Kidney glomerular epithelial cell (primary cell): Measurements from ENCODE around the gene GRID2.

ENCODE experiments used
- DNase-seq: peaks from one replicate; lab custom pipeline; 2025; lab: John Stamatoyannopoulos, UW

The GRID2 gene

DNA sequence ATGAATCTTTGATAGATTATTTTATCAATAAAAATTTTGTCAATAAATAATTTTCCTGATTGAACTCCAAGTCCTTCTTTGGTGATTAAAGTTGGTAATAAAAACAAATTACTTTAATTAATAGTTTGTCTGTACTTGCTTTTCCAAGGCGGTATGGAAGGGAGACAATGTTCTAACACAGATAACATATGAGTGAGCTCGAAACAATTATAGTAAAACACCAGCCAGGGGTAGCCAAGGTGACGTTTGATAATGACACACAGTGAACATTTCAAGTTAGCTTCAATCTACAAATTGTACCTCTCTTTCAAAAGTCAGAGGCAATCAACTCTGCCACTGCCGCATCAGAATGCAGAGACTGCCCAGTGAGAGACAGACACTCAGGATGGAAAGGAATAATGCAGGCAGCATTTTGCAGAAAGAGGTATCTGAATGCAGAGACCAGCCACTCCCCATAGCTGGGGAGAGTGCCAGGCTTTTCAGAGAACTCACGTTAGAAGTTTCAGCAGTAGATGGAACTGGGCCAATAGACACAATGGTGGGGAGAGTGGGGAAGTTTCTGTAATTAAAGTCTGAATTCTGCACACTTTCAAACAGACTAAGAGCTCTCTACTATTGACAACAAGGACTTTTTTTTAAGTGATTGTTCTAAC, 1506.7 kb downstream of the GRID2 start:
- DNase-seq, result no peak

DNA sequence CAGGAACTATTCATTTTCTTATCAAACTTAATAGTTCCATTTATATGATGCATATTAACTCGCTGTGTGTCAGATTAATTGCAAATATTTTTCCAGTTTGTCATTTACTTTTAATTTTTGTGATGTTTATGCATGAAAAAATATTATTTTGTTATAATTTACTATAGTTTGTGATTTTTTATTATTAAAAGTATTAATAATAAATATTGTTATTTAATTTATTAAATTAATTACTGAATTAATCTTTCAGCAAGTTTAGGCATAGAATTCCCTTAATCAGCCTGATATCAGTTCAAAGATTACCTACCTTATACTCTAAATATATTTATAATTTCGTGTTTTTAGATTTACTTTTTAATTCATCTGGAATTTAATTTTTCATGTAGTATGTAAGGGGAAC, 1509.3 kb downstream of the GRID2 start:
- no peak for DNase-seq

DNA sequence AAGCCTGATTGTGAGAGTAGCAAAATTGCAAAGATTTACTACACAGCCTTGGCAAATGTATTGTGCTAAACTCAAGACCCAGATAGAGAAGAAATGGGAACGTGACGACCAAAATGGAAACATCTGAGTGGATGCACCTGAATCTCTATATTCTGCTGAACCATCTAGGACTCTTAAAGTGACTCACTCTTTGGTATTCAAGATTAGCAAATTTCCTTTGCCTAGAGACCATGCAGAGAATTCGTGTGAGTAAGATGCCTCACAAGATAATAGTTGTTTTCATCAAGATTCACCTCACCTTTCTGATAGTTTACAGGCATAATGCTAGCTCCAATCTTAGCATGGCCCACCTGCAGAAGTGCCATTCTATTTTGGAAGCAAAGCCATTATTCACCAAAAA, 1510.4 kb downstream of the GRID2 start:
- no peak for DNase-seq

DNA sequence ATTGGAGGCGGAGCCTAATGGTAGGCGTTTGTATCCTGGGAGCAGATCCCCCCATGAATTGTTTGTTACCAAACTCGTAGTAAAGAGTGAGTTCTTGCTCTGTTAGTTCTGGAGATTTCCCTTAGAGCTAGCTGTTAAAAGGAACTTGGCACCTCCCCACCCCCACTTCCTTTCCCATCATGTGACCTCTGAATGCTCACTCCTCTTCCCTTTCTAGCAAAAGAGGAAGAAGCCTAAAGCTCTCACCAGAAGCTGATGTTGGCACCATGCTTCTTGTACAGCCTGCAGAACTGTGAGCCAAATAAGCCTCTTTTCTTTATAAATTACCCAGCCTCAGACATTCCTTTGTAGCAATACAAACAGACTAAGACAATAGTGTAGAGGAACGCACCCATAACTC, 1511.0 kb downstream of the GRID2 start:
- DNase-seq, result no peak
